Ishikawa (cell line): Measurements from ENCODE around the gene CCL11.

Experiments
- CEBPB ChIP-seq: IDR thresholded peaks from 2 replicates; pipeline ENCODE4 v1.6.1; 2012
- CREB1 ChIP-seq: IDR thresholded peaks from 2 replicates; pipeline ENCODE4 v1.6.1; 2012; ENCODE audit warnings: low read depth
- EGR1 ChIP-seq: IDR thresholded peaks from 2 replicates; pipeline ENCODE4 v1.6.1; 2012
- EP300 ChIP-seq: IDR thresholded peaks from 2 replicates; pipeline ENCODE4 v1.6.1; 2012; ENCODE audit warnings: borderline replicate concordance
- FOXM1 ChIP-seq: IDR thresholded peaks from 2 replicates; pipeline ENCODE4 v1.6.1; 2012; ENCODE audit warnings: low read depth, borderline replicate concordance
- NFIC ChIP-seq: IDR thresholded peaks from 2 replicates; pipeline ENCODE4 v1.6.1; 2012
- RAD21 ChIP-seq: IDR thresholded peaks from 2 replicates; pipeline ENCODE4 v1.6.1; 2012; ENCODE audit warnings: low read depth
- TAF1 ChIP-seq: IDR thresholded peaks from 2 replicates; pipeline ENCODE4 v1.6.1; 2012; ENCODE audit warnings: low read depth, mild to moderate bottlenecking
- TCF12 ChIP-seq: IDR thresholded peaks from 2 replicates; pipeline ENCODE4 v1.6.1; 2012; ENCODE audit warnings: low read depth
- TEAD4 ChIP-seq: IDR thresholded peaks from 2 replicates; pipeline ENCODE4 v1.6.1; 2012
- USF1 ChIP-seq: IDR thresholded peaks from 2 replicates; pipeline ENCODE4 v1.6.1; 2012
- YY1 ChIP-seq: IDR thresholded peaks from 2 replicates; pipeline ENCODE4 v1.6.1; 2012; ENCODE audit warnings: low read depth
- ZBTB7A ChIP-seq: IDR thresholded peaks from 2 replicates; pipeline ENCODE4 v1.6.1; 2012; ENCODE audit warnings: low read depth
- TF ChIP-seq, protein P1 (sequence below): IDR thresholded peaks from 2 replicates; pipeline ENCODE4 v1.6.1; 2012; ENCODE audit warnings: low read depth, mild to moderate bottlenecking
- TF ChIP-seq, protein P2 (sequence below): IDR thresholded peaks from 2 replicates; pipeline ENCODE4 v1.6.1; 2012

CCL11 gene

DNA sequence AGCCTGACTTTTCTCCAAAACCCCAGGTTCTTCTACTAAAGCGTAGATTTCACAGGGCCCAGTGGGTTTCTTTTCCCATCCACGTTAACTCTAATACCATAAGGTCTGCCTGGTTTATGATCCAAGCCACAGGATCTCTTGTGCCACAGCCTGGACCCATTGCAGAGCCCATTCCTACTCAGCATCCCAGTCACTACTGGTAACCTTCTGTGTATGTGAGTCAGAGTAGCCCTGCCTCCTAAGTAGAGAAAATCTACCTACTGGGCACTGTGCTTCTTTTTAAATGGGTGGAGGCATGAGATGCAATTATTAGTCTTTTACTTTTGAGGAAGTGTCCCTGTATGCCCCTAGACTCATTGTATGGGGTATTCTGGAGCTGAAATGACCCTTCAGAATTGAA is 13.5 kb downstream of the CCL11 start:
- TF ChIP-seq, protein P1, sequence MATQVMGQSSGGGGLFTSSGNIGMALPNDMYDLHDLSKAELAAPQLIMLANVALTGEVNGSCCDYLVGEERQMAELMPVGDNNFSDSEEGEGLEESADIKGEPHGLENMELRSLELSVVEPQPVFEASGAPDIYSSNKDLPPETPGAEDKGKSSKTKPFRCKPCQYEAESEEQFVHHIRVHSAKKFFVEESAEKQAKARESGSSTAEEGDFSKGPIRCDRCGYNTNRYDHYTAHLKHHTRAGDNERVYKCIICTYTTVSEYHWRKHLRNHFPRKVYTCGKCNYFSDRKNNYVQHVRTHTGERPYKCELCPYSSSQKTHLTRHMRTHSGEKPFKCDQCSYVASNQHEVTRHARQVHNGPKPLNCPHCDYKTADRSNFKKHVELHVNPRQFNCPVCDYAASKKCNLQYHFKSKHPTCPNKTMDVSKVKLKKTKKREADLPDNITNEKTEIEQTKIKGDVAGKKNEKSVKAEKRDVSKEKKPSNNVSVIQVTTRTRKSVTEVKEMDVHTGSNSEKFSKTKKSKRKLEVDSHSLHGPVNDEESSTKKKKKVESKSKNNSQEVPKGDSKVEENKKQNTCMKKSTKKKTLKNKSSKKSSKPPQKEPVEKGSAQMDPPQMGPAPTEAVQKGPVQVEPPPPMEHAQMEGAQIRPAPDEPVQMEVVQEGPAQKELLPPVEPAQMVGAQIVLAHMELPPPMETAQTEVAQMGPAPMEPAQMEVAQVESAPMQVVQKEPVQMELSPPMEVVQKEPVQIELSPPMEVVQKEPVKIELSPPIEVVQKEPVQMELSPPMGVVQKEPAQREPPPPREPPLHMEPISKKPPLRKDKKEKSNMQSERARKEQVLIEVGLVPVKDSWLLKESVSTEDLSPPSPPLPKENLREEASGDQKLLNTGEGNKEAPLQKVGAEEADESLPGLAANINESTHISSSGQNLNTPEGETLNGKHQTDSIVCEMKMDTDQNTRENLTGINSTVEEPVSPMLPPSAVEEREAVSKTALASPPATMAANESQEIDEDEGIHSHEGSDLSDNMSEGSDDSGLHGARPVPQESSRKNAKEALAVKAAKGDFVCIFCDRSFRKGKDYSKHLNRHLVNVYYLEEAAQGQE, result no peak
- TF ChIP-seq CREB1 (no peak), TCF12 (no peak), USF1 (no peak), EP300 (no peak), RAD21 (no peak), TAF1 (no peak), ZBTB7A (no peak), EGR1 (no peak)
- TF ChIP-seq, protein P2, sequence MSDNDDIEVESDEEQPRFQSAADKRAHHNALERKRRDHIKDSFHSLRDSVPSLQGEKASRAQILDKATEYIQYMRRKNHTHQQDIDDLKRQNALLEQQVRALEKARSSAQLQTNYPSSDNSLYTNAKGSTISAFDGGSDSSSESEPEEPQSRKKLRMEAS, result no peak

- TF ChIP-seq CREB1 (no peak), FOXM1 (no peak), EGR1 (no peak), NFIC (no peak), ZBTB7A (no peak), CEBPB (no peak), YY1 (no peak), TCF12 (no peak), RAD21 (no peak), TEAD4 (no peak), USF1 (no peak), TAF1 (no peak), EP300 (no peak)
- TF ChIP-seq, protein P2, result no peak
- TF ChIP-seq, protein P1, result no peak
Measured at GRCh38 chr17:34299956-34300577, 14.5 kb downstream of the CCL11 start.

DNA sequence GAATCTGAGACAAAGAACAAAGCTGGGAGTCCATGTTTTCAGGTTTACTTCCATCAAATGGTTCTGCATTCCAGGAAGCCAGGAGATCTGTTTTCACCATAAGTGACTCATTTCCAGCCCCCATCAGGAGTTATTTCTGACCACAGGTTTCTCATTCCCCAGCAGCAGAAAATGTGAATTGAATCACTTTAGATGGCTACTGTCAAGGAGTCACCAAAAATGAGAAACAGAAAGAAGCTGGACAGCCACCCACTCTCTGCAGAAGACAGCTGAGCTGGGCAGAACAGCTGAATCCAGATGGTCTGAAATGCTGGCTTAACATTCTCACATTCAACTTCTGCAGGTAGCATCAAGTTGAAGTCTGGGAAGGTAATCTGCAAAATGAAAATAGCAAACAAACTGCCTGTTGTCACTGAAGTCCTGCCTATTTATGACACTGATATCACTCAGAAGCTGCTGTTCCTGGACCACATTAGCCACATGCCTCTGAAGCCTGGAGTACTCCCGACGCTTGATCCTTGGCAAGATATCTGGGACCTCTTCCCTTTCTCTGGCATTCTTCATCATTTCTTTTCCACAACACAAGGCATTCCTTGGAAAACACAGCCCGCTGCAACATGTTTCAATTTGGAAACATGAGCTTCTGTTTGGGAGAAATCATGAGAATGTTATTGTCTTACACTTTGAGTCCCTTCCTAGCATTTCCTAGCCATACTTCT is 15.3 kb downstream of the CCL11 start:
- TF ChIP-seq NFIC, result no peak
- no peak for TF ChIP-seq FOXM1
- TF ChIP-seq, protein P1, result no peak
- no peak for TF ChIP-seq CREB1
- TF ChIP-seq EGR1, result no peak
- TF ChIP-seq YY1, result no peak
- no peak for TF ChIP-seq TCF12
- no peak for TF ChIP-seq ZBTB7A
- no peak for TF ChIP-seq USF1
- TF ChIP-seq TEAD4, result no peak
- no peak for TF ChIP-seq RAD21
- TF ChIP-seq EP300, result no peak
- no peak for TF ChIP-seq CEBPB
- no peak for TF ChIP-seq TAF1
- TF ChIP-seq, protein P2, result no peak
